ENCODE results near the gene CRHR1.

The CRHR1 gene

GRCh38 chr17:45758544-45758943, 25.6 kb upstream of the CRHR1 start:
- no peak for DNase-seq (ENCODE audit: low read depth)
- no peak overlapping the region for H3K4me3 ChIP-seq (ENCODE audit: low read length)
- TF ChIP-seq, protein P1, sequence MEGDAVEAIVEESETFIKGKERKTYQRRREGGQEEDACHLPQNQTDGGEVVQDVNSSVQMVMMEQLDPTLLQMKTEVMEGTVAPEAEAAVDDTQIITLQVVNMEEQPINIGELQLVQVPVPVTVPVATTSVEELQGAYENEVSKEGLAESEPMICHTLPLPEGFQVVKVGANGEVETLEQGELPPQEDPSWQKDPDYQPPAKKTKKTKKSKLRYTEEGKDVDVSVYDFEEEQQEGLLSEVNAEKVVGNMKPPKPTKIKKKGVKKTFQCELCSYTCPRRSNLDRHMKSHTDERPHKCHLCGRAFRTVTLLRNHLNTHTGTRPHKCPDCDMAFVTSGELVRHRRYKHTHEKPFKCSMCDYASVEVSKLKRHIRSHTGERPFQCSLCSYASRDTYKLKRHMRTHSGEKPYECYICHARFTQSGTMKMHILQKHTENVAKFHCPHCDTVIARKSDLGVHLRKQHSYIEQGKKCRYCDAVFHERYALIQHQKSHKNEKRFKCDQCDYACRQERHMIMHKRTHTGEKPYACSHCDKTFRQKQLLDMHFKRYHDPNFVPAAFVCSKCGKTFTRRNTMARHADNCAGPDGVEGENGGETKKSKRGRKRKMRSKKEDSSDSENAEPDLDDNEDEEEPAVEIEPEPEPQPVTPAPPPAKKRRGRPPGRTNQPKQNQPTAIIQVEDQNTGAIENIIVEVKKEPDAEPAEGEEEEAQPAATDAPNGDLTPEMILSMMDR (conservative IDR thresholded peaks at IDR 0.05; ENCODE audit: low read length), result no peak

DNA sequence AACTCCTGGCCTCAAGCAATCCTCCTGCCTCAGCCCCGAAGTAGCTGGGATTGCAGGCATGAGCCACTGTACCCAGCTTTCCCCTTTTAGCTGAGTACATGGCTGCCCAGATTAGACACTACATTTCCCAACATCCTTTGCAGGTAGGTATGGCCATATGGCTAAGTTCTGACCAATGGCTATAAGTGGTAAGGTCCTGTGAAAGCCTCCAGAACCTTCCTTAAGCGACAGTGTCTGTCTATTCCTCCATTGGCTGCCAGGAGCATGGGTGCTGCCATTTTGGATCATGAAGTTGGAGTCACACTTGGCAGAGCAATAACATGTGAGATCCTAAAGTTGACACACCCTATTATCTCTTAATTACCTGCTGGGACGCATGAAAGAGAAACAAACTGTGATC, 24.4 kb upstream of the CRHR1 start:
- TF ChIP-seq, protein P1 (conservative IDR thresholded peaks at IDR 0.05; ENCODE audit: low read length), result no peak
- no peak for DNase-seq (ENCODE audit: low read depth)
- H3K4me3 ChIP-seq (ENCODE audit: low read length), result no peak overlapping the region

- TF ChIP-seq, protein P1 (conservative IDR thresholded peaks at IDR 0.05; ENCODE audit: low read length), result no peak
- no peak for DNase-seq (ENCODE audit: low read depth)
- no peak overlapping the region for H3K4me3 ChIP-seq (ENCODE audit: low read length)
Measured at GRCh38 chr17:45761957-45762565, 22.1 kb upstream of the CRHR1 start.

DNA sequence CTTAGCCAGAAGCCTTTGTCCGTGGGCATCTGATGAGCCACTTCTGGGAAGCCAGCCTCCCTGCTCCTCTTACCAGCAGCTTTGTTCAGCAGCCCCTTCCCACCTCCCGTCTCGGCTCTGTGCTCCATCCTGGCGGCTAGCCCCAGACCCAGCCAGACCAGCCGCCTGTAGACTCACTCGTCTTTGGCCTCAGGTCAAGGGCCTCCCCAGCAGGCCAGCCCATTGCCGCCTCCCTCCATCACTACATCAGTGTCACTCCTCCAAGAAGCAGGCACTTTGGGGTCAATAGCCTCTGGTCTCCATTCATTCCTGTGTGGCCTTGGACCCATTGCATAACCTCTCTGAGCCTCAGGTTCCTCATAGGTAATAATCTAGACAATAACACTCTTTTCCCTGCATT, 20.9 kb upstream of the CRHR1 start:
- H3K4me3 ChIP-seq (ENCODE audit: low read length), result no peak overlapping the region
- TF ChIP-seq, protein P1 (conservative IDR thresholded peaks at IDR 0.05; ENCODE audit: low read length), result no peak
- no peak for DNase-seq (ENCODE audit: low read depth)

DNA sequence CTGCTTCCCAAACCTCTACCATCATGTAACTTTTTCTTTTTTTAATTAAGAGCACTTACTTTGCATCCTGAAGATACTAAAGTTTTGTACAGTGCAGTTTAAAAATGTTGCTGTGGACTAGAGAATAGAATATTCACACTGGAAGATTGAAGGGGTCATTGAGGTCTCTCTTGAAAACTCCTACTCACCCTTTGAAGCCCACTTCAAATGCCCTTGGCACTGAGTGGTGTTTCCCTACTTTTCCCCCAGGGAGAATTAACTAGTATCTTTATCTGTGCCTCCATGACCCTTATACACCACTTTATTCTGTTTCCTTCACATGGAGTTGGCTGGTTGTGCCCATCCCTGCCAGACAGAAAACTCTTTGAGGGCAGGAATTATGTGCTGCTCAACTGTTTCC, 19.6 kb upstream of the CRHR1 start:
- H3K4me3 ChIP-seq (ENCODE audit: low read length), result no peak overlapping the region
- no peak for DNase-seq (ENCODE audit: low read depth)
- TF ChIP-seq, protein P1 (conservative IDR thresholded peaks at IDR 0.05; ENCODE audit: low read length), result no peak

- no peak overlapping the region for H3K4me3 ChIP-seq (ENCODE audit: low read length)
- no peak for DNase-seq (ENCODE audit: low read depth)
- TF ChIP-seq, protein P1 (conservative IDR thresholded peaks at IDR 0.05; ENCODE audit: low read length), result no peak
Measured at GRCh38 chr17:45768000-45768399, 16.1 kb upstream of the CRHR1 start.

DNA sequence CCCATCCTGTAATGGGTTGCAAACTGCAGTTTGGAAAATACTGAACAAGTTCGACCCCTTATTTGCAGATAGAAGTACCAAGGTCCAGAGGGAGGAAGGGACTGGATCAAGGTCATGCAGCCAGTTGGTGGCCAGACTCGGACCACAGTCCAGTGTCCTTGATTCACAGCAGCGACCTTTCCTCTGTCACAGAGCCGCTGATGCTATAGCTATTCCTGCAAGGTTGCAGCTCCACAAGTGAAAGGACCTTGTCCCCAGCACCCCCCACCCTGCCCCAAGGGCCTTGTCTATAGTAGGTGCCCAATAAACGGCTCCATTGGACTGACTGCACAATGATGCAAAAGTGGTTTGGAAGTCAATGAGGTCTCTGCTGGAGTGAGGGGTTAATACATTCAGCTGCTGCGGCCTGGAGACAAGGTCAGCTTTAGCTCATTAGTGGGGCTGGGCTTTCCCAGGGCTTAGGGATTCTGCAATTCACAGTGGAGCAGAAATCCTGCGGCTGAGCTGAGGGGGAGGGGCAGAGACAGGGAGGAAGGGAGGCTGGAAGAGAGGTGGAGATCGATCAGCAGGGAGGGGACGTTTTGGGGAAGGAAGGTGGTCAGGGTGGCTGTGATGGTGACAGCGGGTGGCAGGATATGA, 13.4 kb upstream of the CRHR1 start:
- TF ChIP-seq, protein P1 (conservative IDR thresholded peaks at IDR 0.05; ENCODE audit: low read length), result no peak
- H3K4me3 ChIP-seq (ENCODE audit: low read length), result no peak overlapping the region
- no peak for DNase-seq (ENCODE audit: low read depth)

All from AG10803 (cell line).